ENCODE measurements around the gene GLRX3. TPM values are rescaled to one million over a fixed set of nuclear protein-coding genes. Genes with fewer than 3 reads are reported as not detected.
A peak's percentile ranks its signal among the peaks of the same experiment; 100 is the strongest.

Gene GLRX3
- total and polyA plus RNA-seq, 2 experiments from 2014 or later, result 71.3 to 168 TPM

DNA sequence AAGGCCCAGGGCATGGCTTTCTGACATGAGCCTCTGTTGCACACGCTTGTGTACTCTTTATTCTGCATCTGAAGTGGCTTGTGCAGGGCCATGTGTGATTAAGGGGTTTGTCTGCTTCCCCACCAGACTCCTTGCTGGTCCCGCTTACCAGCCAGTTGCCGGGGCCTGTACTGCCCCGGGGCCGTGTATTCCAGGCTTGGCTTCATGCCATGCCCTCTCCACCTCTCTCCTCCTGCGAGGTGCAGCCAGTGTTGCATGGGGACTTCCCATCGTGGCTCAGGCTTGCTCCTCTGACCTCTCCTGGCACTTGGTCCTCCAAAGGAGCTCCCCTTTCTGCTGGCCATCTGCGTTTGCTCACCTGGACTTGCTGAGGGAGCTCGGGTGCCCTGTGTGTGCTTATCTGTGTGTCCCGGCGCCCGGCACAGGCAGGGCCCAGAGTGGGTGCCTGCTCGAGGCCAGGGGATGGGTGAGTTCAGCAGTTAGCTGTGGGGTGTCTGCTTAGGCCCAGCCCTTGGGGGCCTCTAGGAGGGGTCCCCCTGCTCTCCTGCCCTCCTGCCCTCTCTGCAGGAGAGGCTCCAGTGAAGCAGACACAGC, 14.6 kb upstream of the GLRX3 start:
- TF ChIP-seq, protein P1, sequence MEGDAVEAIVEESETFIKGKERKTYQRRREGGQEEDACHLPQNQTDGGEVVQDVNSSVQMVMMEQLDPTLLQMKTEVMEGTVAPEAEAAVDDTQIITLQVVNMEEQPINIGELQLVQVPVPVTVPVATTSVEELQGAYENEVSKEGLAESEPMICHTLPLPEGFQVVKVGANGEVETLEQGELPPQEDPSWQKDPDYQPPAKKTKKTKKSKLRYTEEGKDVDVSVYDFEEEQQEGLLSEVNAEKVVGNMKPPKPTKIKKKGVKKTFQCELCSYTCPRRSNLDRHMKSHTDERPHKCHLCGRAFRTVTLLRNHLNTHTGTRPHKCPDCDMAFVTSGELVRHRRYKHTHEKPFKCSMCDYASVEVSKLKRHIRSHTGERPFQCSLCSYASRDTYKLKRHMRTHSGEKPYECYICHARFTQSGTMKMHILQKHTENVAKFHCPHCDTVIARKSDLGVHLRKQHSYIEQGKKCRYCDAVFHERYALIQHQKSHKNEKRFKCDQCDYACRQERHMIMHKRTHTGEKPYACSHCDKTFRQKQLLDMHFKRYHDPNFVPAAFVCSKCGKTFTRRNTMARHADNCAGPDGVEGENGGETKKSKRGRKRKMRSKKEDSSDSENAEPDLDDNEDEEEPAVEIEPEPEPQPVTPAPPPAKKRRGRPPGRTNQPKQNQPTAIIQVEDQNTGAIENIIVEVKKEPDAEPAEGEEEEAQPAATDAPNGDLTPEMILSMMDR (IDR thresholded peaks at IDR 0.05; ENCODE audit: low read depth, low read length), result no peak
- no peaks in the 10 kb centered on the region for H3K9me3 ChIP-seq (ENCODE audit: low read depth)
- no peaks in the 10 kb centered on the region for H3K36me3 ChIP-seq
- H3K4me1 ChIP-seq (ENCODE audit: low read depth), result no peaks in the 10 kb centered on the region
- no peak for DNase-seq (ENCODE audit: low read depth in 1 of 2, low spot score in 1 of 2)
- no peaks in the 10 kb centered on the region for H3K27me3 ChIP-seq
- no peak overlapping the region for H3K4me3 ChIP-seq
- H3K27ac ChIP-seq, result no peak overlapping the region

DNA sequence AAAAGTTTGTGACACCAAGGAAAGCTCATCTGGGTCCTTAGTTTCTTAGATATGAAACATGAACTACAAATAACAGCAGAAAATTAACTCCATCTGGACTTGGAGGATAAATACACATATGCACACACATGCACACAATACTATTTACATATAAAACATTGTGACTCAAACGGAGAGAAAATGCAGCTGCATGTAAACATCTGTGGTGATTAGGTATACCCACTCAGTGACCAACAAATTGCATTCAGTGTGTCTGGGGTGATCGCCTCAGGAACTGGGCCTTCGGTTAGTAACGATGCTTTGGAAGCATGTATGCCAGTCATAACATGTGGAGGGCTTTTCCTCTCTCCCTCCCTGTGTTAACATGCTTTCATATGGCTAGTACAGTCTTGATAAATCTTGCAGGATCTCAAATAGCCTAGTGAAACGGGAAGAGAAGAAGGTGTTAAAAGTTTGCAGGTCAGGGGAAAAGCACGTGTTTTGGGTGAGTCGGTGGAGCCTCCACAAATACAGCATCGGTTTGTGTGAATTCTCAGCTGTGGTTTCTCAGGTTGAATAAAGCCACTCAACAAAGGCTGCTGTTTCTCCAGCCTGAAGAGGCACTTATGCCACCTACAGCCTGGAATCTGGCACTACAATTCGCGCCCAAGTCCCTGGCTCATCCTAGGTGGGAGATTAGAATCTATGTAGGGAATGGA, 8.7 kb upstream of the GLRX3 start:
- DNase-seq (ENCODE audit: low read depth in 1 of 2, low spot score in 1 of 2), result peak; percentile 72 to 79
- Histone ChIP-seq H3K4me3 (no peak overlapping the region), H3K27me3 (no peaks in the 10 kb centered on the region), H3K36me3 (no peaks in the 10 kb centered on the region), H3K27ac (no peak overlapping the region), H3K9me3 (ENCODE audit: low read depth) (no peaks in the 10 kb centered on the region), H3K4me1 (ENCODE audit: low read depth) (no peaks in the 10 kb centered on the region)
- TF ChIP-seq, protein P1 (IDR thresholded peaks at IDR 0.05; ENCODE audit: low read depth, low read length), result peak; percentile 92

DNA sequence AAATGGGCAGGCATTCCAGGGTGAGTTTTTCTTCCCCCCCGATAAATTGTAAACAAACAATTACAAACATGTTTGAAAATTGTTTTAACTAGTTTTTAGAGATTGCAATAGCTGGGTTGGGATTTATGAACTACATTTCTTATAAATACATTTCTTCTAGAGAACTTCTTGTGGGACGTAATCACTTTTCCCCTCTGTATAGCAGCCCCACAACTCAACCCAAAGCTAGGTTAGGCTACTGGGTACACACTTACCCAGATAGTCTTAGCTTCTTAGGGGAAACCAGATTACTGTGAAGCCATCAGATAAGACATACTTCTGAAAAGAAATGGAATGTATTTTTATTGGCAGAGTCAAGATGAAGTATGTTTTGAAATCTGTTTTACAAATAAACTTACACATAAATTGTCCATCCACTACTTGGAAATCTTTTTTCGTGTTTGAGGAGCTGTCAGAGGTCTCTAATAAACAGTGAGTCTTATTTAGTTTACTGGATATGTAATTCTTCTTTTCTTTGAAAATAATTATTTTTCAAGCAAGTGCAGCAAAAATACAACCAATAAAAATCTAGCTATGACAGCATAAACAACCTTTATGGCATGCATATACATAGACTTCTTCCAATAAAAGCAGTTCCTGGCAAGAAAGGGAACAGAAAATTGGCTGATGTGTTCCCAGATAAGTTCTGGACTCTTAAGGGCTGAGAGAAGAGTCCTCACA, 8.0 kb upstream of the GLRX3 start:
- no peaks in the 10 kb centered on the region for H3K36me3 ChIP-seq
- no peak for DNase-seq (ENCODE audit: low read depth in 1 of 2, low spot score in 1 of 2)
- TF ChIP-seq, protein P1 (IDR thresholded peaks at IDR 0.05; ENCODE audit: low read depth, low read length), result no peak
- no peak overlapping the region for H3K4me3 ChIP-seq
- H3K9me3 ChIP-seq (ENCODE audit: low read depth), result no peaks in the 10 kb centered on the region
- H3K4me1 ChIP-seq (ENCODE audit: low read depth), result no peaks in the 10 kb centered on the region
- no peaks in the 10 kb centered on the region for H3K27me3 ChIP-seq
- no peak overlapping the region for H3K27ac ChIP-seq

DNA sequence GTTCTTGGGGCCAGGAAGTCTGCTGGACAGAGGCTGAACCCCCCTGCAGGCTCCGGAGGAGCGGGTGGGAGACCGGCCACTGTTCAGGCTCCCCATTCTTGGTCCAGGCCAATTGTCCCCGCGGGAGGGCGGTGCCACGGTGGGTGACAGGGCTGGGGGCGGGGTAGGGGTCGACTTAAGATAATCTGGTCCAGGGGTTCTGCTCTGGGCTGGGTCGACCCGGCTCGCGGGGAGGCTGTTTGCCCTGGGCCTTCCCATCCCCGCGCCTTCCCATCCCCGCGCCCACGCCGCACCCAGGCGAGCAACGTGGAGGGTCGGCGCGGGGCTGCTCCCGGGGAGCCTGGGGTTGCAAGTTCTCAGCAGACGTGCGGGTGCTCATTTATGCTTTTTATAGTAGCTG, 7.3 kb upstream of the GLRX3 start:
- Histone ChIP-seq H3K4me3 (no peak overlapping the region), H3K4me1 (ENCODE audit: low read depth) (no peaks in the 10 kb centered on the region), H3K36me3 (no peaks in the 10 kb centered on the region), H3K9me3 (ENCODE audit: low read depth) (no peaks in the 10 kb centered on the region), H3K27me3 (no peaks in the 10 kb centered on the region), H3K27ac (no peak overlapping the region)
- TF ChIP-seq, protein P1 (IDR thresholded peaks at IDR 0.05; ENCODE audit: low read depth, low read length), result no peak
- no peak for DNase-seq (ENCODE audit: low read depth in 1 of 2, low spot score in 1 of 2)

DNA sequence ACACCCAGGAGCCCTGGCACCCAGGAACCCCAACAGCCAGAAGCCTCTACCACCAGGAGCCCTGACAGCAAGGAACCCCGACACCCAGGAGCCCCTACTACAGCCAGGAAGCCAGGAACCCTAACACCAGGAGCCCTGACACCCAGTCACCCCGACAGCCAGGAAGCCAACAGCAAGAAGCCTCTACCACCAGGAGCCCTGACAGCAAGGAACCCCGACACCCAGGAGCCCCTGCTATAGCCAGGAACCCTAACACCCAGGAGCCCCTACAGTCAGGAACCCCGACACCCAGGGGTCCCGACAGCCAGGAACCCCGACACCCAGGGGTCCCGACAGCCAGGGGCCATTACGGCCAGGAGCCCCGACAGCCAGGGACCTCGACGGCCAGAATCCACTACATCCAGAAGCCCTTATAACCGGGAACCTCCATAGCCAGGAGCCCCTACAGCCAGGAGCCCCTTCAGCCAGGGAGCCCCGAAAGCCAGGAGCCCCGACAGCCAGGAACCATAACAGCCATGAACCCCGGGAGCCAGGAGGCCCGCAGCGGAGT, 440 bp upstream of the GLRX3 start:
- TF ChIP-seq, protein P1 (IDR thresholded peaks at IDR 0.05; ENCODE audit: low read depth, low read length), result no peak
- peak overlapping the region; percentile 94 for H3K27ac ChIP-seq
- no peak for DNase-seq (ENCODE audit: low read depth in 1 of 2, low spot score in 1 of 2)

More for the DNA sequence above, 440 bp upstream of the GLRX3 start:
- Histone ChIP-seq H3K4me1 (ENCODE audit: low read depth) (peaks cover 9% of the 10 kb centered on the region), H3K9me3 (ENCODE audit: low read depth) (no peaks in the 10 kb centered on the region), H3K27me3 (no peaks in the 10 kb centered on the region), H3K4me3 (peak overlapping the region; percentile 100), H3K36me3 (no peaks in the 10 kb centered on the region)
